ENCODE data around the gene IFIT3.

IFIT3 gene

DNA sequence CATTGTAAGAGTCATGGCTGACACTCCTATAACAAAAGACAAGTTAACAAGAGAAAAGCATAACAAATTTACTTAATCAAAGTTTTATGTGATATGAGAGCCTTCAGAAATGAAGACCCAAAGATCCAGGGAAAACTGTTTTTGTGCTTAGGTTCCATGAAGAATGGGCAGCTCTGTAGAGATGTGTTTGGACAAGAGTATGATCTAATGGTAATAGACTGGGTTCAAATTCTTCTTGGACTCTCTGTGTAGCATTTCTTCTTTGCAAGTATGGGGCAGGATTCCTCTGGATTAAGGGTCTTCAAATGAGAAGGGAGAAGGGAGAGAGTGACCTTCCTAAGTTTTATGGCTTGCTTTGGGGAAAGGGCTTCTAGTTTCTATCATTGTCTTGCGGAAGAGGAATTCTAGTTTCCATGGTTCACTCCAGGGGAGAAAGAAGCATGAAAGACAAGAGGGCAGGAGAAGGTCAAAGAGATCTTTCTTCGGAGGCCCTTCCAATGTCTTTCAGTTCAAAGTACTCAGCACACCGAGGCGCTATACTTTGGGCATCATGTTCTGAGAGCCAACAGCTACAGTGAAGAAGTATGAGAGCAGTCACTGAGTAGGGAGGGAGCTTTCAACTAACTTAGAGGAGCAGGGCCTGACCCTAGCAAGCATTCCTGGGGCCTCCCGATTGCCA, 15.4 kb downstream of the IFIT3 start:
- no peak for TF ChIP-seq RAD21 (IDR thresholded peaks at IDR 0.05; ENCODE audit: low read depth)
- no peak for TF ChIP-seq FOXM1 (IDR thresholded peaks at IDR 0.05; ENCODE audit: borderline replicate concordance, low read depth)
- no peak for TF ChIP-seq CREB1 (IDR thresholded peaks at IDR 0.05; ENCODE audit: low read depth)
- TF ChIP-seq, protein P1, sequence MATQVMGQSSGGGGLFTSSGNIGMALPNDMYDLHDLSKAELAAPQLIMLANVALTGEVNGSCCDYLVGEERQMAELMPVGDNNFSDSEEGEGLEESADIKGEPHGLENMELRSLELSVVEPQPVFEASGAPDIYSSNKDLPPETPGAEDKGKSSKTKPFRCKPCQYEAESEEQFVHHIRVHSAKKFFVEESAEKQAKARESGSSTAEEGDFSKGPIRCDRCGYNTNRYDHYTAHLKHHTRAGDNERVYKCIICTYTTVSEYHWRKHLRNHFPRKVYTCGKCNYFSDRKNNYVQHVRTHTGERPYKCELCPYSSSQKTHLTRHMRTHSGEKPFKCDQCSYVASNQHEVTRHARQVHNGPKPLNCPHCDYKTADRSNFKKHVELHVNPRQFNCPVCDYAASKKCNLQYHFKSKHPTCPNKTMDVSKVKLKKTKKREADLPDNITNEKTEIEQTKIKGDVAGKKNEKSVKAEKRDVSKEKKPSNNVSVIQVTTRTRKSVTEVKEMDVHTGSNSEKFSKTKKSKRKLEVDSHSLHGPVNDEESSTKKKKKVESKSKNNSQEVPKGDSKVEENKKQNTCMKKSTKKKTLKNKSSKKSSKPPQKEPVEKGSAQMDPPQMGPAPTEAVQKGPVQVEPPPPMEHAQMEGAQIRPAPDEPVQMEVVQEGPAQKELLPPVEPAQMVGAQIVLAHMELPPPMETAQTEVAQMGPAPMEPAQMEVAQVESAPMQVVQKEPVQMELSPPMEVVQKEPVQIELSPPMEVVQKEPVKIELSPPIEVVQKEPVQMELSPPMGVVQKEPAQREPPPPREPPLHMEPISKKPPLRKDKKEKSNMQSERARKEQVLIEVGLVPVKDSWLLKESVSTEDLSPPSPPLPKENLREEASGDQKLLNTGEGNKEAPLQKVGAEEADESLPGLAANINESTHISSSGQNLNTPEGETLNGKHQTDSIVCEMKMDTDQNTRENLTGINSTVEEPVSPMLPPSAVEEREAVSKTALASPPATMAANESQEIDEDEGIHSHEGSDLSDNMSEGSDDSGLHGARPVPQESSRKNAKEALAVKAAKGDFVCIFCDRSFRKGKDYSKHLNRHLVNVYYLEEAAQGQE (IDR thresholded peaks at IDR 0.05; ENCODE audit: low read depth): no peak
- TF ChIP-seq, protein P2, sequence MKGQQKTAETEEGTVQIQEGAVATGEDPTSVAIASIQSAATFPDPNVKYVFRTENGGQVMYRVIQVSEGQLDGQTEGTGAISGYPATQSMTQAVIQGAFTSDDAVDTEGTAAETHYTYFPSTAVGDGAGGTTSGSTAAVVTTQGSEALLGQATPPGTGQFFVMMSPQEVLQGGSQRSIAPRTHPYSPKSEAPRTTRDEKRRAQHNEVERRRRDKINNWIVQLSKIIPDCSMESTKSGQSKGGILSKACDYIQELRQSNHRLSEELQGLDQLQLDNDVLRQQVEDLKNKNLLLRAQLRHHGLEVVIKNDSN (IDR thresholded peaks at IDR 0.05): no peak
- no peak for TF ChIP-seq EP300 (IDR thresholded peaks at IDR 0.05; ENCODE audit: borderline replicate concordance)
- TF ChIP-seq EGR1 (IDR thresholded peaks at IDR 0.05): no peak
- TF ChIP-seq TCF12 (IDR thresholded peaks at IDR 0.05; ENCODE audit: low read depth): no peak
- TF ChIP-seq, protein P3, sequence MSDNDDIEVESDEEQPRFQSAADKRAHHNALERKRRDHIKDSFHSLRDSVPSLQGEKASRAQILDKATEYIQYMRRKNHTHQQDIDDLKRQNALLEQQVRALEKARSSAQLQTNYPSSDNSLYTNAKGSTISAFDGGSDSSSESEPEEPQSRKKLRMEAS (IDR thresholded peaks at IDR 0.05): no peak
- no peak for TF ChIP-seq TEAD4 (IDR thresholded peaks at IDR 0.05)
- TF ChIP-seq YY1 (IDR thresholded peaks at IDR 0.05; ENCODE audit: low read depth): no peak
- TF ChIP-seq ZBTB7A (IDR thresholded peaks at IDR 0.05; ENCODE audit: low read depth): no peak
- TF ChIP-seq TAF1 (IDR thresholded peaks at IDR 0.05; ENCODE audit: low read depth): no peak
- TF ChIP-seq CEBPB (IDR thresholded peaks at IDR 0.05): no peak
- no peak for TF ChIP-seq NFIC (IDR thresholded peaks at IDR 0.05)

DNA sequence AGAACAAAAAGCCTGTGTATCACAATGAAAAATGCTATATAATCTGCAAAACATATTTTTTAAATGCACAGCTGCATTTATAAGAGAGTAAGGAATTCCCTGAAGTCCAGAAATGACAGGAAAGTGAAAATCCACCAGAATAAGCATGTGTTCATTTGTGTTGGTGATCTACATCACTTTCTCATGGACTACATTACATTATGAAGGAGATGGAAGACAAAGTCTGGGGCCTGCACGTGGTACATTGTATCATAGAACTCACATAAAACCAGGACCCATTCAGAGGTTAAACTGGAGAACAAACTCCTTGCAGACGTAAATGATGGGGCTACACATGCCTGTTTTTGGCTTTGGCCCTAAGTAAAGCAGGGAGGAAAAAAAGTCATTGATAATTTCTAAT, 16.4 kb downstream of the IFIT3 start:
- TF ChIP-seq YY1 (IDR thresholded peaks at IDR 0.05; ENCODE audit: low read depth) (no peak), EGR1 (IDR thresholded peaks at IDR 0.05) (no peak), RAD21 (IDR thresholded peaks at IDR 0.05; ENCODE audit: low read depth) (no peak), TEAD4 (IDR thresholded peaks at IDR 0.05) (no peak), ZBTB7A (IDR thresholded peaks at IDR 0.05; ENCODE audit: low read depth) (no peak), TCF12 (IDR thresholded peaks at IDR 0.05; ENCODE audit: low read depth) (no peak), CEBPB (IDR thresholded peaks at IDR 0.05) (no peak), FOXM1 (IDR thresholded peaks at IDR 0.05; ENCODE audit: borderline replicate concordance, low read depth) (no peak), NFIC (IDR thresholded peaks at IDR 0.05) (no peak), CREB1 (IDR thresholded peaks at IDR 0.05; ENCODE audit: low read depth) (no peak), TAF1 (IDR thresholded peaks at IDR 0.05; ENCODE audit: low read depth) (no peak), EP300 (IDR thresholded peaks at IDR 0.05; ENCODE audit: borderline replicate concordance) (no peak)
- TF ChIP-seq, protein P3 (IDR thresholded peaks at IDR 0.05): no peak
- TF ChIP-seq, protein P2 (IDR thresholded peaks at IDR 0.05): no peak

DNA sequence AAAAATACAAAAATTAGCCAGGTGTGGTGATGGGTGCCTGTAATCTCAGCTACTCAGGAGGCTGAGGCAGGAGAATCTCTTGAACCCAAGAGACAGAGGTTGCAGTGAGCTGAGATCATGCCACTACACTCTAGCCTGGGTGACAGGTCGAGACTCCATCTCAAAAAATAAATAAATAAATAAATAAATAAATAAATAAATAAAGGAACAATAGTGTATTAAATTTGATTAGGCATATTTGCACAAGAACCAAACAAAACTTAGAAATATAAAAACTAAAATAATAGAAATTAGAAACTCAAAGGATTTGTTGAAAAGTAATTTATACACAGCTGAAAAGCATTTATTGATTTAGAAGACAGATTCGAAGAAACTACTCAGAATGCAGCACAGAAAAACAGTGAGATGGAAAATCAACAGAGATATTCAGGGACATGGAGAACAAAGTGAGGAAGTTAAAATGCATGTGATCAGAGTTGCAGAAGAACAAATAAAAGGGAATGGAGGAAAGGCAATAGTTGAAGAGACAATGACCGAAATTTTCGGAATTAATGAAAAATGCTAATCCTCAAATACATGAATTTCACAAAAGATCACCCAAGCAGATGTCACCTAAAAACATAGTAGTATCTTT, 17.7 kb downstream of the IFIT3 start:
- TF ChIP-seq EGR1 (IDR thresholded peaks at IDR 0.05): no peak
- TF ChIP-seq ZBTB7A (IDR thresholded peaks at IDR 0.05; ENCODE audit: low read depth): no peak
- TF ChIP-seq TEAD4 (IDR thresholded peaks at IDR 0.05): no peak
- TF ChIP-seq FOXM1 (IDR thresholded peaks at IDR 0.05; ENCODE audit: borderline replicate concordance, low read depth): no peak
- no peak for TF ChIP-seq RAD21 (IDR thresholded peaks at IDR 0.05; ENCODE audit: low read depth)
- TF ChIP-seq, protein P2 (IDR thresholded peaks at IDR 0.05): no peak
- TF ChIP-seq, protein P3 (IDR thresholded peaks at IDR 0.05): no peak
- TF ChIP-seq CREB1 (IDR thresholded peaks at IDR 0.05; ENCODE audit: low read depth): no peak
- TF ChIP-seq, protein P1 (IDR thresholded peaks at IDR 0.05; ENCODE audit: low read depth): no peak
- TF ChIP-seq TCF12 (IDR thresholded peaks at IDR 0.05; ENCODE audit: low read depth): no peak
- TF ChIP-seq YY1 (IDR thresholded peaks at IDR 0.05; ENCODE audit: low read depth): no peak
- no peak for TF ChIP-seq NFIC (IDR thresholded peaks at IDR 0.05)
- TF ChIP-seq TAF1 (IDR thresholded peaks at IDR 0.05; ENCODE audit: low read depth): no peak
- TF ChIP-seq EP300 (IDR thresholded peaks at IDR 0.05; ENCODE audit: borderline replicate concordance): no peak
- TF ChIP-seq CEBPB (IDR thresholded peaks at IDR 0.05): no peak

DNA sequence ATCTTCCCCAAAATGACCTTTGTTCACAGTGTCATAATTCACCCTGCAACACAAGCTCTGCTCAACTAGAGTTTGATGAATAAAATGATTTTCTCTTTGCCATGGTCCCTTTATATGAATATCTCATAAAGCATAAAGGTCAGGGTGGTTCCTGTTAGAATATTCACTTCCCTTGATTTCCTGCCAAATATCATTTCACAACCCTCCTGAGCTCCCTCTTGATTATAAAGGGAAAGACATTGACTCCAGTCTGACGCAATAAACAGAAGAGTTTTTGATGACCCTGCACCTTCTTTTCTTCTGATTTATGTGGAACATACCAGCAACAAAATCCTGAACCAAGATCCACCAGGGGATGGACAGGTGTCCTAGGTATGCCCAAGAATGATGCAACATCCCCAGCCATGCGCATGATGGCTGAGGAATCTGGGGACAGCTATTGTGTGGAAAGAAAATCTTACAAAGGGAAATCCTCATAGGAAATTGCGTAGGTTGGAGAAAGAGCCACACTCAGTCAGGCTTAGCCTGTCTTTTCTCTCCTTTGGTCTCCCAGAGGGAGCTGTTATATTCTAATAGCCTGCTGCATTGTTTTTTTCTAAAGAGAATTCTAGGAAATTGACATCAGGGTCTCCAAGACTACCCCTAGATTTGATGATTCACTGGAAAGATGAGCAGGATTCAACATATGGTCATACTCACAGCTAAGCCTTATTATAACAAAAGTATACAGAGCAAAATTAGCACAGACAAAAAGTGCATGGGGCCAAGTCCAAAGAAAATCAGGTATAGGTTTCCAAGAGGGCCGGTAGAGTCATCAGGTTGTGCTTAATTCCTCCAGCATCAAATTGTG, 18.8 kb downstream of the IFIT3 start:
- TF ChIP-seq CEBPB (IDR thresholded peaks at IDR 0.05) (peak; percentile 77), EGR1 (IDR thresholded peaks at IDR 0.05) (no peak)

All from Ishikawa (cell line).